GM23338 (cell line): Measurements from ENCODE around the gene PTGR2. TPM values are rescaled to one million over a fixed set of nuclear protein-coding genes. Genes with fewer than 3 reads are reported as not detected.

Source experiments
- ATAC-seq: fragments of 200-7000 bp; cut with Tn5 transposase; 3 replicates; pipeline ENCODE4 v1.9.1; 2020
- DNase-seq: peaks from one replicate; pipeline ENCODE4 v3.0.0-alpha.2; 2015; ENCODE audit warnings: low spot score
- H2AFZ ChIP-seq: fragments of 200-600 bp; sonication (generic); 2 replicates; pipeline ENCODE4 v1.8.0; 2016; ENCODE audit warnings: antibody characterized with exemption, mild to moderate bottlenecking, moderate library complexity
- H3F3A ChIP-seq: fragments of 200-600 bp; sonication (generic); replicated peaks from 2 replicates; pipeline ENCODE4 v1.8.0; 2017; ENCODE audit warnings: antibody characterized with exemption, mixed run types, low read depth
- H3K27ac ChIP-seq: fragments of 200-600 bp; sonication (generic); 2 replicates; pipeline ENCODE4 v1.6.1; 2016; ENCODE audit warnings: low read depth
- H3K27me3 ChIP-seq: fragments of 200-600 bp; sonication (generic); 2 replicates; pipeline ENCODE4 v1.8.0; 2016; ENCODE audit warnings: mild to moderate bottlenecking, mixed run types, moderate library complexity; ENCODE audit not compliant: insufficient read depth
- H3K36me3 ChIP-seq: fragments of 200-600 bp; sonication (generic); 2 replicates; pipeline ENCODE4 v1.8.0; 2016; ENCODE audit warnings: mild to moderate bottlenecking; ENCODE audit not compliant: insufficient read depth
- H3K4me1 ChIP-seq: fragments of 200-600 bp; sonication (generic); 2 replicates; pipeline ENCODE4 v1.8.0; 2016; ENCODE audit warnings: mild to moderate bottlenecking, moderate library complexity; ENCODE audit not compliant: insufficient read depth
- H3K4me2 ChIP-seq: fragments of 200-600 bp; sonication (generic); 2 replicates; pipeline ENCODE4 v1.7.1; 2017; ENCODE audit warnings: mixed run types
- H3K4me3 ChIP-seq: fragments of 200-600 bp; sonication (generic); 2 replicates; pipeline ENCODE4 v1.6.1; 2016; ENCODE audit warnings: mixed run types
- H3K79me2 ChIP-seq: fragments of 200-600 bp; sonication (generic); replicated peaks from 2 replicates; pipeline ENCODE4 v1.8.0; 2017; ENCODE audit warnings: mild to moderate bottlenecking; ENCODE audit not compliant: insufficient read depth
- H3K9me2 ChIP-seq: fragments of 200-600 bp; sonication (generic); 2 replicates; pipeline ENCODE4 v1.8.0; 2017; ENCODE audit not compliant: insufficient read depth
- H4K20me1 ChIP-seq: fragments of 200-600 bp; sonication (generic); replicated peaks from 2 replicates; pipeline ENCODE4 v1.8.0; 2017; ENCODE audit warnings: mild to moderate bottlenecking; ENCODE audit not compliant: insufficient read depth
- H3K27ac Mint-ChIP-seq: 2 replicates; pipeline ENCODE4 v1.8.0; 2020; ENCODE audit warnings: inconsistent platforms, mild to moderate bottlenecking, moderate library complexity, mixed read lengths
- H3K27me3 Mint-ChIP-seq: 3 replicates; pipeline ENCODE4 v1.8.0; 2022; ENCODE audit warnings: low read depth, mild to moderate bottlenecking, moderate library complexity, mixed read lengths, inconsistent platforms; ENCODE audit not compliant: insufficient read depth, poor library complexity
- H3K36me3 Mint-ChIP-seq: 3 replicates; pipeline ENCODE4 v1.8.0; 2021; ENCODE audit warnings: low read depth, mild to moderate bottlenecking, inconsistent platforms, moderate library complexity, mixed read lengths
- H3K4me1 Mint-ChIP-seq: 3 replicates; pipeline ENCODE4 v1.8.0; 2020; ENCODE audit warnings: mild to moderate bottlenecking, inconsistent platforms, mixed read lengths
- H3K4me3 Mint-ChIP-seq: 3 replicates; pipeline ENCODE4 v1.8.0; 2021; ENCODE audit warnings: moderate library complexity, mild to moderate bottlenecking, inconsistent platforms, mixed read lengths
- H3K9me3 Mint-ChIP-seq: 3 replicates; pipeline ENCODE4 v1.8.0; 2020; ENCODE audit warnings: moderate library complexity, mild to moderate bottlenecking, inconsistent platforms, mixed read lengths
- CREB1 ChIP-seq: fragments of 250-450 bp; sonication (Bioruptor Pico); IDR thresholded peaks from 2 replicates; pipeline ENCODE4 v1.5.0; 2020; ENCODE audit warnings: low read depth, mild to moderate bottlenecking, moderate library complexity
- EZH2phosphoT487 ChIP-seq: fragments of 200-600 bp; sonication (generic); IDR thresholded peaks from one replicate; pipeline ENCODE4 v1.8.1; 2018; ENCODE audit warnings: antibody characterized with exemption; ENCODE audit not compliant: unreplicated experiment
- JUNB ChIP-seq: IDR thresholded peaks from one replicate; pipeline ENCODE4 v1.6.1; 2016; ENCODE audit warnings: antibody characterized with exemption; ENCODE audit not compliant: unreplicated experiment
- NANOG ChIP-seq: IDR thresholded peaks from 2 replicates; pipeline ENCODE4 v1.6.1; 2016; ENCODE audit warnings: antibody characterized with exemption, borderline replicate concordance
- POLR2AphosphoS5 ChIP-seq: IDR thresholded peaks from 2 replicates; pipeline ENCODE4 v1.6.1; 2016; ENCODE audit warnings: antibody characterized with exemption, low read depth
- STAT1 ChIP-seq: IDR thresholded peaks from one replicate; pipeline ENCODE4 v1.6.1; 2016; ENCODE audit warnings: antibody characterized with exemption; ENCODE audit not compliant: unreplicated experiment
- ZNF114 ChIP-seq: fragments of 250-450 bp; sonication (Bioruptor Pico); IDR thresholded peaks from 2 replicates; pipeline ENCODE4 v1.5.0; 2020; ENCODE audit warnings: mild to moderate bottlenecking, moderate library complexity
- ZNF331 ChIP-seq: fragments of 250-450 bp; sonication (Bioruptor Pico); IDR thresholded peaks from 2 replicates; pipeline ENCODE4 v1.5.0; 2020; ENCODE audit warnings: low read depth, mild to moderate bottlenecking, moderate library complexity
- polyA plus RNA-seq: library from polyadenylated mRNA; unstranded; fragments of >200 nt; fragmentation: Nextera tagmentation; extraction: Ambion mirVana; gene quantifications from 2 replicates; pipeline ENCODE4 v1.2.1, GENCODE V29; 2016
- total RNA-seq: library from RNA; depleted of rRNA; stranded (reverse); fragments of >200 nt; shearing (Covaris generic); gene quantifications from 2 replicates; pipeline ENCODE4 v1.2.3, GENCODE V29; 2014
- TF ChIP-seq, protein P1 (sequence below): IDR thresholded peaks from 2 replicates; pipeline ENCODE4 v1.6.1; 2016; ENCODE audit warnings: antibody characterized with exemption

Gene PTGR2
- total and polyA plus RNA-seq, 2 experiments from 2014 or later, result 20.0 to 25.4 TPM

DNA sequence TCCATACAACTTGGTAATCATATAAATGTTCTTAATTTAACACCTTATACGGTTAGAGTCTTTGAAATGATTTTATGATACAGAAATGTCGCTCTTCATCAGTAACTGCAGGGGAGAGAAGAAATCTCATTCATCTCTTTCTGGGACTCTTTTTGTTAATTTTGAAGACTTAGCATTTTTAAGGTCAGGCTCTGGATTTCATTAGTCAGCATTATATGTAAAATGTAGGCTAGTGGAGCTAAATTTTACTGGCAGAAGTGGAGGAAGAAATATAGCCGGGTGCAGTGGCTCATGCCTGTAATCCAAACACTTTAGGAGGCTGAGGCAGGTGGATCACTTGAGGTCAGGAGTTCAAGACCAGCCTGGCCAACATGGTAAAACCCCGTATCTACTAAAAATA lies 4.7 kb upstream of the PTGR2 start:
- Mint-ChIP-seq H3K4me1 (peaks cover 8% of the 10 kb centered on the region), H3K27me3 (peaks cover 5% of the 10 kb centered on the region), H3K27ac (no peak overlapping the region), H3K4me3 (no peak overlapping the region), H3K9me3 (no peaks in the 10 kb centered on the region; the same call in 2 of the 3 replicates), H3K36me3 (no peaks in the 10 kb centered on the region; the same call in 2 of the 3 replicates)
- H3K79me2 ChIP-seq, result no peaks in the 10 kb centered on the region
- ATAC-seq (no peak), DNase-seq (no peak)
- H3K27ac ChIP-seq, result no peak overlapping the region
- no peaks in the 10 kb centered on the region for H3K27me3 ChIP-seq
- no peak overlapping the region for H3K4me2 ChIP-seq
- no peaks in the 10 kb centered on the region for H3F3A ChIP-seq
- no peak overlapping the region for H3K4me3 ChIP-seq
- no peak overlapping the region for H2AFZ ChIP-seq
- no peaks in the 10 kb centered on the region for H3K9me2 ChIP-seq
- TF ChIP-seq STAT1, result no peak
- no peak for TF ChIP-seq ZNF114 (CRISPR knock-in tag)
- TF ChIP-seq NANOG, result no peak
- no peak for TF ChIP-seq POLR2AphosphoS5
- H3K36me3 ChIP-seq, result no peaks in the 10 kb centered on the region
- H3K4me1 ChIP-seq, result peaks cover 6% of the 10 kb centered on the region
- H4K20me1 ChIP-seq, result no peaks in the 10 kb centered on the region

DNA sequence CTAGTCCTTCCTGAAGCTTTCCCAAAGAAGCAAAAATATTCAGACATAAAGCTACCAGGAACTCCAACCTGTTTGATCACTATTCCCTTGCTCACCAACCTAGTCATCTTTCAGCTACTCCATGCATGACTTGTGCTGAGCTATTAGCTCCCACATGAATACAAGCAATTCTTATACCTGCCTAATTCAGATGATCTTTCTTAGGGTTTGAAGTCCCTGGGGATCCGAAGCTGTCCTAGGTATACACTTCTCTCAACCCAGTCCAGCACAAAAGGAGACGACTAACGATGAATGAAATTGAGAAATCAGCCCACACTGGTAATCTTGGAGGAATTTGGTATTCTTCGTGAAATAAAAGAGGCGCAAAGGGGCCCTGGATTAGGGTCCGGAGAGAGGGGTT lies 631 bp upstream of the PTGR2 start:
- H3K79me2 ChIP-seq, result no peaks in the 10 kb centered on the region; the same call in 1 of the 2 replicates
- H2AFZ ChIP-seq, result peak overlapping the region; percentile 74; the same call in 1 of the 2 replicates
- peaks cover 5% of the 10 kb centered on the region for H3K27me3 Mint-ChIP-seq
- no peaks in the 10 kb centered on the region for H3K27me3 ChIP-seq
- H3K9me3 Mint-ChIP-seq, result no peaks in the 10 kb centered on the region; the same call in 2 of the 3 replicates
- H3F3A ChIP-seq, result no peaks in the 10 kb centered on the region
- TF ChIP-seq NANOG, result no peak
- TF ChIP-seq CREB1 (CRISPR knock-in tag), result no peak
- TF ChIP-seq JUNB, result no peak
- TF ChIP-seq ZNF331 (CRISPR knock-in tag), result no peak
- TF ChIP-seq EZH2phosphoT487, result no peak
- TF ChIP-seq, protein P1, sequence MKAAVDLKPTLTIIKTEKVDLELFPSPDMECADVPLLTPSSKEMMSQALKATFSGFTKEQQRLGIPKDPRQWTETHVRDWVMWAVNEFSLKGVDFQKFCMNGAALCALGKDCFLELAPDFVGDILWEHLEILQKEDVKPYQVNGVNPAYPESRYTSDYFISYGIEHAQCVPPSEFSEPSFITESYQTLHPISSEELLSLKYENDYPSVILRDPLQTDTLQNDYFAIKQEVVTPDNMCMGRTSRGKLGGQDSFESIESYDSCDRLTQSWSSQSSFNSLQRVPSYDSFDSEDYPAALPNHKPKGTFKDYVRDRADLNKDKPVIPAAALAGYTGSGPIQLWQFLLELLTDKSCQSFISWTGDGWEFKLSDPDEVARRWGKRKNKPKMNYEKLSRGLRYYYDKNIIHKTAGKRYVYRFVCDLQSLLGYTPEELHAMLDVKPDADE, result no peak
- TF ChIP-seq POLR2AphosphoS5, result no peak
- no peak for TF ChIP-seq ZNF114 (CRISPR knock-in tag)
- H3K36me3 ChIP-seq, result no peaks in the 10 kb centered on the region
- peak overlapping the region; percentile 99 for H3K4me3 Mint-ChIP-seq
- DNase-seq (no peak), ATAC-seq (no peak; the same call in 2 of the 3 replicates)
- H3K4me1 Mint-ChIP-seq, result peaks cover 12% of the 10 kb centered on the region
- peak overlapping the region; percentile 77 for H3K4me2 ChIP-seq
- H3K36me3 Mint-ChIP-seq, result no peaks in the 10 kb centered on the region; the same call in 2 of the 3 replicates
- no peaks in the 10 kb centered on the region for H4K20me1 ChIP-seq
- peak overlapping the region; percentile 74 for H3K4me3 ChIP-seq
- H3K9me2 ChIP-seq, result no peaks in the 10 kb centered on the region
- peak overlapping the region; percentile 61; the same call in 1 of the 2 replicates for H3K27ac ChIP-seq
- peak overlapping the region; percentile 89; the same call in 1 of the 2 replicates for H3K27ac Mint-ChIP-seq
- H3K4me1 ChIP-seq, result peaks cover 6% of the 10 kb centered on the region

- peaks cover 24% of the 10 kb centered on the region; the same call in 2 of the 3 replicates for H3K36me3 Mint-ChIP-seq
- no peak overlapping the region for H3K27ac Mint-ChIP-seq
- H3K79me2 ChIP-seq, result no peaks in the 10 kb centered on the region
- ATAC-seq (no peak), DNase-seq (no peak)
- H3K27ac ChIP-seq, result no peak overlapping the region
- H3K27me3 ChIP-seq, result no peaks in the 10 kb centered on the region
- H3K9me2 ChIP-seq, result no peaks in the 10 kb centered on the region
- no peak for TF ChIP-seq POLR2AphosphoS5
- TF ChIP-seq EZH2phosphoT487, result no peak
- peaks cover 19% of the 10 kb centered on the region; the same call in 1 of the 2 replicates for H3K36me3 ChIP-seq
- no peaks in the 10 kb centered on the region for H3F3A ChIP-seq
- no peaks in the 10 kb centered on the region for H3K4me1 ChIP-seq
- H3K4me3 Mint-ChIP-seq, result no peak overlapping the region
- H3K4me1 Mint-ChIP-seq, result no peaks in the 10 kb centered on the region
- no peak overlapping the region for H2AFZ ChIP-seq
- peaks cover 2% of the 10 kb centered on the region for H3K27me3 Mint-ChIP-seq
- H3K9me3 Mint-ChIP-seq, result no peaks in the 10 kb centered on the region
- no peak overlapping the region for H3K4me2 ChIP-seq
- no peak overlapping the region for H3K4me3 ChIP-seq
- no peaks in the 10 kb centered on the region; the same call in none of the 2 replicates for H4K20me1 ChIP-seq
These were observed 7.5 kb downstream of the PTGR2 start for GRCh38 chr14:73859145-73859544.
